Mesothelial cell of epicardium (in vitro differentiated cells): ENCODE data around the gene MAGEH1. TPM values are rescaled to one million over a fixed set of nuclear protein-coding genes. Genes with fewer than 3 reads are reported as not detected.

Experiments
- DNase-seq, 2 experiments: peaks; one replicate each; pipeline ENCODE4 v3.0.0; 2021; ENCODE audit warnings: low spot score in 2 of 2; ENCODE audit not compliant: unreplicated experiment in 2 of 2
- H3K27ac Mint-ChIP-seq: 2 replicates; pipeline ENCODE4 v1.8.0; 2021; ENCODE audit warnings: mixed read lengths
- H3K27me3 Mint-ChIP-seq: 2 replicates; pipeline ENCODE4 v1.8.0; 2021; ENCODE audit warnings: low read depth, mixed read lengths
- H3K36me3 Mint-ChIP-seq: 2 replicates; pipeline ENCODE4 v1.8.0; 2021; ENCODE audit warnings: mixed read lengths
- H3K4me1 Mint-ChIP-seq: 2 replicates; pipeline ENCODE4 v1.8.0; 2021; ENCODE audit warnings: mixed read lengths
- H3K4me3 Mint-ChIP-seq: 2 replicates; pipeline ENCODE4 v1.8.0; 2021; ENCODE audit warnings: mild to moderate bottlenecking, moderate library complexity, mixed read lengths
- H3K9me3 Mint-ChIP-seq: 2 replicates; pipeline ENCODE4 v1.8.0; 2021; ENCODE audit warnings: mixed read lengths
- CTCF ChIP-seq: fragments of 200-600 bp; sonication (generic); IDR thresholded peaks from one replicate; pipeline ENCODE4 v1.5.0; 2021; ENCODE audit warnings: antibody characterized with exemption; ENCODE audit not compliant: unreplicated experiment
- microRNA-seq: library from miRNA; unstranded; fragments of <30 nt; microRNA quantifications from one replicate; pipeline ENCODE4 v1.2.0, GENCODE V29; 2021; ENCODE audit warnings: inconsistent platforms, mixed read lengths
- total RNA-seq: library from RNA; stranded (reverse); gene quantifications from 3 replicates; pipeline ENCODE4 v1.2.1, GENCODE V29; 2021

The MAGEH1 gene
- total RNA-seq, 1 donor from 2014 or later, result 35.9 TPM

DNA sequence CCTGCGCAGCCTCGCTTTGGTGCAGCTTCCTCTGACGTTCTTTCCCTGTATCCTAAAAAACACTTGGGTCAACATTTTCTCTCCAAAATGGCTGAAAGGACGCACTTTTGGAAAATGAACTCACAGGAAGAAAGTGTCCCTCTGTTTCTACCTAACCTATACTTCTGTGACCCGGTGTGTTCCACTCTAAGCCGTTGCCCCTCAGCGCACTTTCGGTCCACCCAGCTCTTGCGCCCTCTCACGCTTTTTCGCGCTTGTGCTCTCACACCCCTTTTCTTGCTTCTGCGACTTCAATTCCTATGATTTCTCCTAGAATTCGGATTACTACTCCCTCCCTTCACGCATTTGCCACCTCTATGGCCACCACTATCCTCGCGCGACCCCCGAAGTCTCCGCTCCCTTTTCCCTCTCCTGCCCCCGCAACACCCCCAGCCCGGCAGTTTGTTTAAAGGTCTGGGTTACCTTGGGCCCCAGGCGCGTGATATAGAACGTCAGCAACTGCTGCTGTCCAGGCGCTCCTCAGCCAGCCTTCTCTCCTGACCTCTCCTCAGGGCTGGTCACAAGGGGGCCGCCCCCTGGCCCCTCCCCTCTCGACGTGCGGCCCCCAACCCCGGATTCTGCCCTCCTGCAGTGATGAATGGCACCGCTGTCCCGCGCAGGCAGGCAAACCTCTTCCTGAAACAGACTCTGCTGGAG lies 37.5 kb downstream of the MAGEH1 start, which contains the start of gene USP51:
Gene USP51, minus strand, starts transcription at position 535 of the 696 bp plus-strand sequence. CDS start 909 bp downstream, outside the sequence.
- peak within 1 kb of the TSS; percentile 99 for H3K27ac Mint-ChIP-seq
- H3K4me3 Mint-ChIP-seq, result peak within 1 kb of the TSS; percentile 90
- H3K4me1 Mint-ChIP-seq, result peaks cover 14% of the 10 kb centered on the region
- peak in 1 of 2 experiments; percentile 40 for DNase-seq
- H3K9me3 Mint-ChIP-seq, result peaks cover 21% of the 10 kb centered on the region
- no peaks in the 10 kb centered on the region for H3K27me3 Mint-ChIP-seq
- no peak for TF ChIP-seq CTCF
- H3K36me3 Mint-ChIP-seq, result no peaks in the 10 kb centered on the region

DNA sequence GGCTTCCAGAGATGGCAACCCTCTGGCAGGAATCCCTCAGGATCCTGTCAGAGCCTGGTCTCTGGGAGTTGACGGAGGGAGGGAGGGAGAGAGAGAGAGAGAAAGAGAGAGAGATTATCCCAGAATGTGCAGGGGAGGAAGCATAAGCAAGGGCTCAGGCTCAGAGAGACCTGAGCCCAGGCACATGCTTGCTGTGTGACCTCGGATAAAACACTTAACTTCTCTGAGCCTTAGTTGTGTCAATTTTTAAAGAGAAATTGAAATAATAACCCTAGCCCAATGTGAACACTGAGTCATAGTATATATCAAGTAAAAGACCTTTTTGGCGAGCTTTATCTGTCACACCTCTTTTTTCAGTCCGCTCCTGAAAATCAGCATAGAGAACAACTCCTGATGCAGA lies 38.2 kb downstream of the MAGEH1 start:
- no peak for TF ChIP-seq CTCF
- H3K4me1 Mint-ChIP-seq, result peaks cover 14% of the 10 kb centered on the region
- no peak for DNase-seq
- H3K9me3 Mint-ChIP-seq, result peaks cover 16% of the 10 kb centered on the region
- H3K4me3 Mint-ChIP-seq, result peak overlapping the region; percentile 90
- no peaks in the 10 kb centered on the region for H3K27me3 Mint-ChIP-seq
- H3K27ac Mint-ChIP-seq, result peak overlapping the region; percentile 99
- H3K36me3 Mint-ChIP-seq, result no peaks in the 10 kb centered on the region

DNA sequence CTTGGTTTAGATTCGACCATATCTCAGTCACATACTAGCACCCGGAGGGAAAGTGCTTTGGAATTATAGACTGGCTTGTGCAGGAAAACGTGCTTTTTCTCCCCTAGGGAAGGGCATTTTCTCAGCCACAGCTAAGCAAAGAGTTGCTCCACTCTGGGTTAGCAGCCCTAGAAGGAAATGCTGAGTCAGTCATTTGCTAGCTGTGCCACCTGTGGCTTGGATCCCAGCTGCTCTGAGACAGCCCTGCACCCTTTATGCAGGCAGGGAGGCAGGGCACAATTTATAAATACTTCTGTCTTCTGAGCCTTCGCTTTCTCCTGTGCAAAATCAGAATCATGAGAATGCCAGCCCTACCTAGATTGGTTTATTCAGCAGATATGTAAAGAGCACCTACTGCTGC lies 39.0 kb downstream of the MAGEH1 start:
- H3K4me3 Mint-ChIP-seq, result no peak overlapping the region
- no peaks in the 10 kb centered on the region for H3K36me3 Mint-ChIP-seq
- H3K4me1 Mint-ChIP-seq, result peaks cover 14% of the 10 kb centered on the region
- no peak overlapping the region for H3K27ac Mint-ChIP-seq
- no peaks in the 10 kb centered on the region for H3K27me3 Mint-ChIP-seq
- H3K9me3 Mint-ChIP-seq, result peaks cover 16% of the 10 kb centered on the region
- DNase-seq, result no peak
- TF ChIP-seq CTCF, result no peak

Small RNA genes lying within 50 kb of the gene (microRNA-seq; reads per million reads assigned to microRNA genes)
- not detected for gene MIR4536-1
- not detected for gene MIR4536-2

Other genes starting within 250 kb of the MAGEH1 start
- gene PAGE5, start 231.8 kb upstream of the MAGEH1 start, total RNA-seq, result not detected in 3 replicates
- not detected in 3 replicates for gene PAGE3, start 187.2 kb upstream of the MAGEH1 start, total RNA-seq
- gene USP51, start 37.7 kb downstream of the MAGEH1 start, total RNA-seq, result 4.6 to 5.6 TPM (median 5.1 TPM) in 3 replicates
- gene FOXR2, start 171.3 kb downstream of the MAGEH1 start, total RNA-seq, result not detected in 3 replicates